H9 (cell line): ENCODE results near the gene SOX21. TPM values are rescaled to one million over a fixed set of nuclear protein-coding genes. Genes with fewer than 3 reads are reported as not detected.

Experiments used
- DNase-seq: peaks from one replicate; pipeline ENCODE4 v3.0.0-alpha.2; 2017
- H2AFZ ChIP-seq: one replicate; pipeline ENCODE4 v1.6.1; 2013; ENCODE audit warnings: mild to moderate bottlenecking, low read length, control low read depth, moderate library complexity
- H2AK5ac ChIP-seq: 2 replicates; pipeline ENCODE4 v1.6.1; 2013; ENCODE audit warnings: low read length, control low read depth, mixed read lengths; ENCODE audit not compliant: insufficient read length
- H2BK120ac ChIP-seq: one replicate; pipeline ENCODE4 v1.6.1; 2013; ENCODE audit warnings: low read depth, mild to moderate bottlenecking, low read length, control low read depth, inconsistent platforms; ENCODE audit not compliant: poor library complexity, severe bottlenecking
- H2BK12ac ChIP-seq: 2 replicates; pipeline ENCODE4 v1.6.1; 2013; ENCODE audit warnings: low read length, control low read depth, mixed read lengths, low read depth; ENCODE audit not compliant: insufficient read length
- H2BK15ac ChIP-seq: 2 replicates; pipeline ENCODE4 v1.6.1; 2013; ENCODE audit warnings: low read depth, low read length, control low read depth
- H2BK20ac ChIP-seq: one replicate; pipeline ENCODE4 v1.6.1; 2013; ENCODE audit warnings: low read depth, mild to moderate bottlenecking, low read length, control low read depth, inconsistent platforms; ENCODE audit not compliant: poor library complexity, severe bottlenecking
- H2BK5ac ChIP-seq: 2 replicates; pipeline ENCODE4 v1.6.1; 2013; ENCODE audit warnings: low read length, control low read depth, mixed read lengths; ENCODE audit not compliant: insufficient read length
- H3K14ac ChIP-seq: 2 replicates; pipeline ENCODE4 v1.6.1; 2013; ENCODE audit warnings: low read length, control low read depth; ENCODE audit not compliant: insufficient read depth
- H3K18ac ChIP-seq: 2 replicates; pipeline ENCODE4 v1.6.1; 2013; ENCODE audit warnings: low read depth, mild to moderate bottlenecking, mixed read lengths, low read length, control low read depth; ENCODE audit not compliant: insufficient read length
- H3K23ac ChIP-seq: 2 replicates; pipeline ENCODE4 v1.6.1; 2013; ENCODE audit warnings: low read length, control low read depth, mixed read lengths, low read depth; ENCODE audit not compliant: insufficient read length
- H3K23me2 ChIP-seq: 2 replicates; pipeline ENCODE4 v1.6.1; 2013; ENCODE audit warnings: low read depth, mild to moderate bottlenecking, mixed read lengths, low read length, control low read depth; ENCODE audit not compliant: insufficient read length, poor library complexity, severe bottlenecking
- H3K27ac ChIP-seq: 2 replicates; pipeline ENCODE4 v1.5.1; 2013; ENCODE audit warnings: low read length, control low read depth, mixed read lengths, low read depth; ENCODE audit not compliant: insufficient read length
- H3K27me3 ChIP-seq: 2 replicates; pipeline ENCODE4 v1.6.1; 2013; ENCODE audit warnings: low read length, control low read depth, inconsistent platforms; ENCODE audit not compliant: insufficient read depth
- H3K4ac ChIP-seq: 2 replicates; pipeline ENCODE4 v1.6.1; 2013; ENCODE audit warnings: low read depth, mild to moderate bottlenecking, control low read depth, inconsistent platforms, low read length, moderate library complexity
- H3K4me1 ChIP-seq: 2 replicates; pipeline ENCODE4 v1.6.1; 2013; ENCODE audit warnings: low read length, control low read depth, inconsistent platforms; ENCODE audit not compliant: insufficient read depth
- H3K4me2 ChIP-seq: 2 replicates; pipeline ENCODE4 v1.6.1; 2013; ENCODE audit warnings: low read length, control low read depth, mixed read lengths; ENCODE audit not compliant: insufficient read length, insufficient read depth
- H3K56ac ChIP-seq: 2 replicates; pipeline ENCODE4 v1.6.1; 2013; ENCODE audit warnings: low read depth, mild to moderate bottlenecking, mixed read lengths, low read length, control low read depth; ENCODE audit not compliant: insufficient read length
- H3K79me1 ChIP-seq: 2 replicates; pipeline ENCODE4 v1.6.1; 2013; ENCODE audit warnings: low read depth, mild to moderate bottlenecking, moderate library complexity, low read length, control low read depth, inconsistent platforms; ENCODE audit not compliant: insufficient read depth, poor library complexity, severe bottlenecking
- H3K79me2 ChIP-seq: 2 replicates; pipeline ENCODE4 v1.6.1; 2013; ENCODE audit warnings: low read length, control low read depth, inconsistent platforms; ENCODE audit not compliant: insufficient read depth
- H3K9ac ChIP-seq: 2 replicates; pipeline ENCODE4 v1.6.1; 2013; ENCODE audit warnings: low read length, control low read depth, mixed read lengths; ENCODE audit not compliant: insufficient read length; ENCODE audit errors: extremely low read depth
- H3K9me3 ChIP-seq: one replicate; pipeline ENCODE4 v1.6.1; 2013; ENCODE audit warnings: low read depth, low read length, inconsistent platforms; ENCODE audit not compliant: control insufficient read depth
- H3T11ph ChIP-seq: one replicate; pipeline ENCODE4 v1.6.1; 2013; ENCODE audit warnings: mild to moderate bottlenecking, low read length, control low read depth, inconsistent platforms
- H4K20me1 ChIP-seq: one replicate; pipeline ENCODE4 v1.6.1; 2013; ENCODE audit not compliant: control insufficient read depth, insufficient read length, insufficient read depth
- H4K5ac ChIP-seq: 2 replicates; pipeline ENCODE4 v1.6.1; 2013; ENCODE audit warnings: low read depth, mild to moderate bottlenecking, mixed read lengths, low read length, control low read depth; ENCODE audit not compliant: insufficient read length
- H4K8ac ChIP-seq: replicated peaks from 2 replicates; pipeline ENCODE4 v1.6.1; 2013; ENCODE audit warnings: low read length, control low read depth, mixed read lengths, low read depth; ENCODE audit not compliant: insufficient read length
- H4K91ac ChIP-seq: 2 replicates; pipeline ENCODE4 v1.6.1; 2013; ENCODE audit warnings: low read depth, mild to moderate bottlenecking, moderate library complexity, mixed read lengths, low read length, control low read depth; ENCODE audit not compliant: insufficient read length
- H3K27ac Mint-ChIP-seq, 3 experiments: 2 replicates in 2 of 3; 3 replicates in 1 of 3; pipeline ENCODE4 v1.8.0; 2020 to 2021; ENCODE audit warnings: mixed read lengths in 3 of 3, mild to moderate bottlenecking in 1 of 3, moderate library complexity in 1 of 3
- H3K27me3 Mint-ChIP-seq: 2 replicates; pipeline ENCODE4 v1.8.0; 2021; ENCODE audit warnings: low read depth, mild to moderate bottlenecking, moderate library complexity, mixed read lengths
- H3K36me3 Mint-ChIP-seq, 3 experiments: 2 replicates in 2 of 3; 3 replicates in 1 of 3; pipeline ENCODE4 v1.8.0; 2020 to 2021; ENCODE audit warnings: low read depth in 3 of 3, mixed read lengths in 3 of 3; ENCODE audit not compliant: insufficient read depth in 1 of 3
- H3K4me1 Mint-ChIP-seq, 2 experiments: 2 replicates each; pipeline ENCODE4 v1.8.0; 2020; ENCODE audit warnings: mixed read lengths in 2 of 2
- H3K4me3 Mint-ChIP-seq, 2 experiments: 2 replicates in 1 of 2; 3 replicates in 1 of 2; pipeline ENCODE4 v1.8.0; 2020 to 2021; ENCODE audit warnings: mild to moderate bottlenecking in 2 of 2, mixed read lengths in 2 of 2, moderate library complexity in 1 of 2
- H3K9me3 Mint-ChIP-seq, 2 experiments: 2 replicates in 1 of 2; 3 replicates in 1 of 2; pipeline ENCODE4 v1.8.0; 2020; ENCODE audit warnings: mild to moderate bottlenecking in 2 of 2, mixed read lengths in 2 of 2, moderate library complexity in 1 of 2
- WGBS: extraction: QIAGEN DNeasy Blood & Tissue Kit; methylation state at CpG from one replicate; pipeline ENCODE4 v1.1.7; 2013; ENCODE audit warnings: missing lambda C conversion rate, low lambda C conversion rate, mixed read lengths; ENCODE audit not compliant: insufficient read length; ENCODE audit errors: extremely low coverage; 5-methylcytosine and 5-hydroxymethylcytosine counted together
- total RNA-seq: library from RNA; stranded (reverse); gene quantifications from 2 replicates; pipeline ENCODE4 v1.2.1, GENCODE V29; 2021
- TF ChIP-seq, protein P1 (sequence below): fragments of 200-600 bp; sonication (generic); conservative IDR thresholded peaks from 3 replicates; pipeline ENCODE4 v1.8.0; 2021; ENCODE audit warnings: antibody characterized with exemption, mild to moderate bottlenecking

Gene SOX21
- total RNA-seq, 1 experiment from 2014 or later, result 38.4 TPM

DNA sequence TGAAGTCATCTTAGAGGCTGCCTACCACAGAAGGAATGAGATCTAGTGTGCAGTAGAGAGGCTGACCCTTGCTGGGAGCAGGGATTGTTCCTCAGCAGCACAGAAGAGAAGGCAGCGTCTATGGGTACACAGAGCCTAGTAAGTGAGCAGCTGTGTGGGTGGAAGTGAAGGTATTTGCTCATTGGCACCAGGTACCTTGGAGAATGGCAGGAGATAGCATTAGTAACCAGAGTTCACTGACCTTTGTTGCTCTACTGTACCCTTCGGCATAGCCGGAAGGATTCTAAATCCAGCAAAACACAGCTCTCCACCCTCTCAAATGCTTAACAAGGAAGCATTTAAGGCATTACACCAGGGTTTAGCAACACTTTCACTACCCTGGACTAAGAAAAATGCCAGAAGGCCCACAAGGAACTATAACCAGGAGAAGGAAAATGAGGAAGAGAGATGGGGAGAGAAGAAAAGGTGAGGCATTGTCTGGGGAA is 12.3 kb downstream of the SOX21 start:
- no peak overlapping the region for H3K27ac Mint-ChIP-seq
- H3K23me2 ChIP-seq, result peaks cover 17% of the 10 kb centered on the region
- H3K27me3 Mint-ChIP-seq, result peaks cover 73% of the 10 kb centered on the region

More for the DNA sequence above, 12.3 kb downstream of the SOX21 start:
- Histone ChIP-seq H3K4me1 (no peaks in the 10 kb centered on the region), H3K14ac (no peak overlapping the region), H3K27ac (no peak overlapping the region), H2BK12ac (no peak overlapping the region), H2AK5ac (no peak overlapping the region), H3K18ac (no peak overlapping the region), H3K27me3 (peaks cover 48% of the 10 kb centered on the region; the same call in 1 of the 2 replicates), H3T11ph (no peak overlapping the region), H3K79me1 (no peaks in the 10 kb centered on the region), H3K4me2 (no peak overlapping the region), H4K8ac (no peak overlapping the region), H4K91ac (no peak overlapping the region), H3K9ac (no peak overlapping the region), H3K9me3 (no peaks in the 10 kb centered on the region), H2BK120ac (no peak overlapping the region), H3K4ac (no peak overlapping the region), H3K56ac (no peak overlapping the region), H2BK20ac (no peak overlapping the region), H4K5ac (no peak overlapping the region), H4K20me1 (no peaks in the 10 kb centered on the region), H3K23ac (no peak overlapping the region), H2AFZ (no peak overlapping the region), H2BK5ac (no peak overlapping the region), H3K79me2 (no peaks in the 10 kb centered on the region), H2BK15ac (no peak overlapping the region)
- WGBS, result no CpG with 5 or more reads among the region's 3 CpGs
- Mint-ChIP-seq H3K4me3 (no peak overlapping the region), H3K4me1 (peaks cover 33 to 34% of the 10 kb centered on the region in 2 experiments), H3K9me3 (peaks cover 0 to 3% of the 10 kb centered on the region in 2 experiments; a peak in 2 of 5 replicates), H3K36me3 (no peaks in the 10 kb centered on the region; a peak in 2 of 7 replicates)
- DNase-seq, result no peak
- TF ChIP-seq, protein P1, sequence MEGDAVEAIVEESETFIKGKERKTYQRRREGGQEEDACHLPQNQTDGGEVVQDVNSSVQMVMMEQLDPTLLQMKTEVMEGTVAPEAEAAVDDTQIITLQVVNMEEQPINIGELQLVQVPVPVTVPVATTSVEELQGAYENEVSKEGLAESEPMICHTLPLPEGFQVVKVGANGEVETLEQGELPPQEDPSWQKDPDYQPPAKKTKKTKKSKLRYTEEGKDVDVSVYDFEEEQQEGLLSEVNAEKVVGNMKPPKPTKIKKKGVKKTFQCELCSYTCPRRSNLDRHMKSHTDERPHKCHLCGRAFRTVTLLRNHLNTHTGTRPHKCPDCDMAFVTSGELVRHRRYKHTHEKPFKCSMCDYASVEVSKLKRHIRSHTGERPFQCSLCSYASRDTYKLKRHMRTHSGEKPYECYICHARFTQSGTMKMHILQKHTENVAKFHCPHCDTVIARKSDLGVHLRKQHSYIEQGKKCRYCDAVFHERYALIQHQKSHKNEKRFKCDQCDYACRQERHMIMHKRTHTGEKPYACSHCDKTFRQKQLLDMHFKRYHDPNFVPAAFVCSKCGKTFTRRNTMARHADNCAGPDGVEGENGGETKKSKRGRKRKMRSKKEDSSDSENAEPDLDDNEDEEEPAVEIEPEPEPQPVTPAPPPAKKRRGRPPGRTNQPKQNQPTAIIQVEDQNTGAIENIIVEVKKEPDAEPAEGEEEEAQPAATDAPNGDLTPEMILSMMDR, result no peak
